Measurements from ENCODE around the gene APPBP2.
"Not testable (repeated sequence)": the region's sequence is repeated elsewhere in the genome, so short reads cannot be mapped to it uniquely, and the experiment has no call there.

The APPBP2 gene

DNA sequence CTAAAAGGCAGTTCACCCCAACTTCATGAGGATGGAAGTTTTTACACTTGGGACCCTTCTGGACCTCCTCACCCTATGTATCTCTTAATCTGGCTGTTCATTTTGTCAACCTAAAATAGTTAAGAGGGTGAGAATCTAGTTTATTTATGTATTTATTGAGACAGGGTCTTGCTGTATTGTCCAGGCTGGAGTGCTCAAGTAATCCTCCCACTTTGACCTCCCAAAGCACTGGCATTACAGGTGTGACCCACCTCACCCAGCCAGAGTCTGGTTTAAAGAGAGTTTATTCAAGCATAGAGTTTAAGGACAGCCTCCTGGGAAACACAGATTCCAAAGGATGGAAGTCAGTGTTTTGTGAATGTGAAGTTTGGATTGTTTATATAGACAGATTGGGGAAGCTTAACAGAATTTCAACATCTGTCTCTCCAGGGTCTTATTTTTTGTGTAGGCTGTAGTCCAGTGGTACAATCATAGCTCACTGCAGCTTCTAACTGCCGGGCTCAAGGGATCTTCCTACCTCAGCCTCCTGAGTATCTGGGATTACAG is 8.0 kb upstream of the APPBP2 start:
- no peak for DNase-seq

DNA sequence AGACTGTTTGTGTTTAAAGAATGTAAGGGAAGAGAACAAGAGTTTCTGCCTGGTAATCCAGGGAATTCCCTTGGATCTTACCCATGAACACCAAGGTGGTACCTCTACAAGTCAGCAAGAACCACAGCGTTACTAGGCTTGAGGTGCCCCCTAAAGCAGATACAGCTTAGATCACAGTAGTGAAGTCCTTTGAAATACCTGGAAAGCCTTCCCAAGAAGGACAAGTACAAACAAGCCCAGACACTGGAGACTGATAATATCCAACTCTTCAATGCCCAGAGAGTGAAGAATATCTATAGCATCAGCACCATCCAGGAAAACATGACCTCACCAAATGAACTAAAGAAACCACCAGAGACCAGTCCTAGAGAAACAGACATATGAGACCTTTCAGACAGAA is 3.8 kb upstream of the APPBP2 start:
- no peak for DNase-seq

DNA sequence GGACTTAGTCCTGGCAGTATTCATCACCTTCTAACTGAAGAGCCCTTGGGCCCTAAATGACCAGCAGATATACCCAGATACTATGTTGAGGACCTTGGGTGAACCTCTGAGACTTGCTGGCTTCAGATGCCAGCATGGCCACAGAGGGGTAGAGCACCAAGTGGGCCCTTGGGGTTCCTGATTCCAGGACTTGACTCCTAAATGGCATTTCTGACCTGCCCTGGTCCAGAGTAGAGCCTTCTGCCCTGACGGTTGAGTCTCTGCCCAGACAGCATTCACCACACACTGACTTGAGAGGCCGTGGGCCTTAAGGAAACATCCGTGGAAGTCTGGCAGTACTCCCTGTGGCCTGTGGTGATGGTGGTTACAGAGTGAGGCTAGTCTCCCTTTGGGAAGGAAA is 2.8 kb upstream of the APPBP2 start:
- no peak for DNase-seq

DNA sequence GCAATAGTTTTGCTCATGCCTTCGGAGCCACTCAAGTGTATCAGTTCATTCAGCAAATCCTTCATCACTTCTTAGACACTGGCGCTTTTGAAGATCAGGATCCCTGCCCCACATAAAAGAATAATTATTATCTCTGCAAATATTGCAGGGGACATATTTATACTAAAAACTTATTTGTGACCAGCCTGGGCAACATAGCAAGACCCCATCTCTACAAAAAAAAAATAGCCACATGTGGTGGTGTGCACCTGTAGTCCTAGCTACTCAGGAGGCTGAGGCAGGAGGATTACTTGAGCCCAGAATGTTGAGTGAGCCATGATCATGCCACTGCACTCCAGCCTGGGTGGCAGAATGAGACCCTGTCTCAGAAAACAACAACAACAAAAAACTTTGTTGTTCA is 1.7 kb upstream of the APPBP2 start:
- no peak for DNase-seq

DNA sequence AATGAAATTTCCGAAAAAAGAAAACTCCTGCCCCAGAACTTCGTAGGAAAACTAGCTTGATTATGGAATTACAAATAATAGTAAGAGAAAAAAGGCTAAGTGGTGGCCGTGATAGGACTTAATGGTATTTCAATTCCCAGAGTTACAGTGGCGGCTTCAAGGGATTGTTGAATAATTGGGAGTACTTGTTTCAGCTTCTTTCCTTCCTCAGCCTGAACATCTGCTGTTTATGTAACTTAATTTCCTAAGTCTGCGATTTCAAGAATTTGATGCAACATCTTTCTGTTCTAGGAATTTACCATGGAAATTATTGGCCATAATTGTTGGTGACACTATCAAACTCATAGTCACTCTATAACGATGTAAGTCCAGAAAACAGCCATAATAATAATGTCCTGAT is 684 bp upstream of the APPBP2 start:
- DNase-seq: no peak

DNA sequence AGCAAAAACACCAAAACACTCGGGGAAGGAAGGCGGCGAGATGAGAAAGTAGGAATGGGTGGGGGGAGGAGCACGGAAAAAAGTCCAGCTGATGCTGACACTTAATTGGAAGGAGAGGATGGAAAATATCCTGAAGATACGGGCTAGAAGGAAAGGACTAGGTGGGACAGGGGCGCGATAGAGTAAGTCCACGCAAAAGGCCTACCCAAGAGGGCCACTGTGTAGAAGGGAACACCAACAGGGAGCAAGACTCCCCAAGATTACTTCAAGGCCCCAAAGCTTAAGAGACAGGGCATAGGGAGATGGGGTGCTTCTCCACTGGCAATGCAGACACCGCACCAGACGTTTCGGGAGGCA is 736 bp downstream of the APPBP2 start:
- no peak for DNase-seq

DNA sequence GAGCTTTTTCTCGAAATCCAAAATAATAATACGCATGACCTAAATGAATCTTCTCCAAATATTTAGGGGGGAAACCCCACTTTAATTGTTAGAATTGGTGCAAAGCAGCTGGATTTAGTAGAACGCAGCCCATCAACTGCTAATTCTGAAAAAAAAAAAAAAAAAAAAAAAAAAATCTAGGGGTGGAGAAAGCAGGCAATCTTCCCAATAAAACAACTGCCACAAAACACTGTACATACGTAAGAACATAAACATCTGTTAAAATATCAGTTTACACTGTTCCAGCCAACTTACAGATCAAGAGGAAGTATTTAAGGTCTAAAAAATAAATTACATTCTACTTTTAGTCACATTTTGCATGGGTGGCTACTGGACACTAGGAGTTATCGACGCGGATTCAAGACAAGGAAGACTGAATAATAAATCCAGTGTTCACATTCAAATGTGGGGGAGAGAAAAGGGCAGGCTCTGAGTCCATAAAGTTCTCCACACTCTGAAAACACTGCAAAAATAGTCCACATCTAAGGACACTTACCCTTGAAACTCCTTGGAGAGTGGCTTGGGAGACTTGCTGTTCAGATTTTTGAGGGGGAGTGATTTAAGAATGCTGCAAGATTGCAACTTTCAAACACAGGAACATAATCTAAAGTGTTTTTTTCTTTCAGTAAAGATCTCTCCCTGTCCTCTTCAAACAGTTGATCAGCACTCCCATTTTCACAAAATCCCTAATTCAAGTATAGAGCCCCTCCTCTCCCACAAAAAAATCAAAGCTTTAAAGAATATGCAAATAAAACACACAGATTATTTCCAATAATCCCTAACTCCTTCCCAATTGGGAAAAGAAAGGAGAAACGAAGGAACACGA is 1.3 kb downstream of the APPBP2 start:
- no peak for DNase-seq

DNA sequence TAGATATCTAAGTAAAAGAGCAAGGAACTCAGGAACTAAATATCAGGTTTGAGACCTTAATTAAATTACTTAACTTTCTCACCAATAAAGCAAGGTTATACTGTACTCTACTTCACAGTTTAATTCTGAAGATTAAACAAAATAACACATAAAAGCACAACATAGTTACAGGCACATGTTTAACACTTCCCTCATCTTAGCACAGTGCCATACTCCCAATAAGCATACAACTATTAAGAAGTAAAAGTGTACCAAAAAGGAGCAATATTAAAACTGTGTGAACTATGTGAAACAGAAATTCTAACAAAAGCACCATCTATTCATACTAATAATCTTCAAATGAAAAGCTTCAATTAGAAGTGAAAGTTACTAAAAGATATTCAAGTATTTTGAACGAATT is 2.2 kb downstream of the APPBP2 start:
- DNase-seq: no peak

DNA sequence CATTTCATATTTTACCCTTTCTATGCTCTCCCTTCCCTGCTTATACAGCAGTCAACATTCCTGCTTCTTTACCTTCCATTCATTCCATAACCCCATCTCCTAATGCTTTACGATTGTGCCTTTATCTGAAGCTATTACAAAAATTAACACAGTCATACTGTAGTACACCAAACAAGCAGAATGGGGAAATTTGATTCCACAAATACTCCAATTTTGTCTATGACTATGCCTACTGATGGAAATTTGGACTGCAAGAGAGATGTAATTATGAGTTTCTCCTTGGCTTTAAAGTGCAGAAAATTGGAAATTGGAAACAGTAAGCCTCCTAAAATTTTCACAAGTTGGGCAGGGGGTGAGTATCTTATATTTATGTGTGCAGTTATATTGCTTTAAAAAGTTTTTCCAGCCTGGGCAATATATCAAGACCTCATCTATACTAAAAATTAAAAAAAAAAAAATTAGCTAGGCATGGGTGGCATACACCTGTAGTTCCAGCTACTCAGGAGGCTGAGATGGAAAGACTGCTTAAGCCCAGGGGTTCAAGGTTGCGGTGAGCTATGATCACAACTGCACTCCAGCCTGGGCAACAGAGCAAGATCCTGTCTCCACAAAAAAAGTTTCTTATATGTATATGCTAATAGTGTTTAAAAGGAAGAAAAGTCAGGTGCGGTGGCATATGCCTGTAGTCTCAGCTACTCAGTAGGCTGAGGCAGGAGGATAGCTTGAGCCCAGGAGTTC is 3.0 kb downstream of the APPBP2 start:
- DNase-seq: no peak

DNA sequence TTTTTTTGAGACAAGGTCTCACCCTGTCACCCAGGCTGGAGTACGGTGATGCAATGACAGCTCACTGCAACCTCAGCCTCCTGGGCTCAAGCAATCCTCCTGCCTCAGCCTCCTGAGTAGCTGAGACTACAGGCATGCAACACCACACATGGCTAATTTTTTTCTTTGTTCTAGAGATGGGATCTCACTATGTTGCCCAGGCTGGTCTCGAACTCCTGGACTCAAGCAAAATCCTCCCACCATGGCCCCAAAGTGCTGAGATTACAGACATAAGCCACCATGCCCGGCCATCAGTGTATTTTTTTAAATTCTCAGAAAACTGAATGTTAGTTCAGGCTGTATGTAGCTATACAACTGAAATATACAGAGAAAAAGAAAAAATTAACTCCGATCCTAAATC is 6.2 kb downstream of the APPBP2 start:
- DNase-seq: no peak

DNA sequence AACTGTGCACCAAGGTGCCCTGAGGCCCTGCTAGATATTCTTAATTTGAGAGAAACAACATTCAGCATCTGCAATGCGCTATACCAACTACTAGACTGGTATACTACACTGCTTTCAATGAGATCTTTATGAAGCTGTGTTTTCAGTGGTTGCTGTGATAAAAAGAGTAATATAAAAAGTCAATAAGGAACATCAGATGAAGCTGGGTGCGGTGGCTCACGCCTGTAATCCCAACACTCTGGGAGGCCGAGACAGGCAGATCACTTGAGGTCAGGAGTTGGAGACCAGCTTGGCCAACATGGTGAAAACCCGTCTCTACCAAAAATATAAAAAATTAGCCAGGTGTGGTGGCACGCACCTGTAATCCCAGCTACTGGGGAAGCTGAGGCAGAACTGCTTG is 10.4 kb downstream of the APPBP2 start:
- DNase-seq: not testable (repeated sequence)

DNA sequence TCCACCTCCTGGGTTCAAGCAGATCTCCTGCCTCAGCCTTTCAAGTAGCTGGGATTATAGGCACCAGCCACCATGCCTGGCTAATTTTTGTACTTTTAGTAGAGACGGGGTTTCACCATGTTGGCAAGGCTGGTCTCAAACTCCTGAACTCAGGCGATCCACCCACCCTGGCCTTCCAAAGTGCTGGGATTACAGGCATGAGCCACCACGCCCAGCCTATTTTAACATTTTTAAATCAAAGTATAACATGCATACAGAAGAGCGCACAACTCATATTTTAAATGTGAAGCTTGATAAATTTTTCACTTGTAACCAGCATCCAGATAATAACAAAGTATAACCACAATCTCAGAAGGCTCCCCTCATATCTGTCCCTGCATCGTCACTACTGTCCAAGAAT is 10.8 kb downstream of the APPBP2 start:
- not testable (repeated sequence) for DNase-seq

DNA sequence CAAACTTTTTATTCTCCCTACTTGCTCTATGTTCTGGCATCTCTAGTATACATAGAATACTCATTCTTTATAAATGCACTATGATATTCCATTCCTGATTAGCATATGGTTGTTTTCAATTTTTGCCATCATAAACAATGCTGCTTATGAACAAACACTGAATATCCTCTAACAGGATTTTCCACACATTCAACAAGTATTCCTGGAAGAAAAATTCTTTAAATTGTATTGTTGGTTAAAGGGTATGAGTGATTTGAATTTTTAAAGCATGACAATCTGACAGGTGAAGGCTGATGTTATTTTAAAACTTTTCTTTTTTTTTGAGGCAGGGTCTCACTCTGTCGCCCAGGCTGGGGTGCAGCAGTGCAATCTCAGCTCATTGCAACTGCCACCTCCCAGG is 11.5 kb downstream of the APPBP2 start:
- DNase-seq: no peak

DNA sequence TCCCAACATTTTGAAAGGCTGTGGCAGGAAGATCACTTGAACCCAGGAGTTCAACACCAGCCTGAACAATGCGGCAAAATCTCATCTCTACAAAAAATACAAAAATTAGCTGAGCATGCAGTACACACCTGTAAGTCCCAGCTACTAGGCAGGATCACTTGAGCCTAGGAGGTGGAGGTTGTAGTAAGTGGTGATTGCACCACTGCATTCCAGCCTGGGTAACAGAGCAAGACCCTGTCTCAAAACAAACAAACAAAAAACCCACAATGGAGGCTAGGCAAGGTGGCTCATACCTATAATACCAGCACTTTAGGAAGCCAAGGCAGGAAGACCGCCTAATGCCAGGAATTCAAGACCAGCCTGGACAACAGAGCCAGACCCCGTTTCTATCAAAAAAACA is 12.0 kb downstream of the APPBP2 start:
- DNase-seq: no peak

DNA sequence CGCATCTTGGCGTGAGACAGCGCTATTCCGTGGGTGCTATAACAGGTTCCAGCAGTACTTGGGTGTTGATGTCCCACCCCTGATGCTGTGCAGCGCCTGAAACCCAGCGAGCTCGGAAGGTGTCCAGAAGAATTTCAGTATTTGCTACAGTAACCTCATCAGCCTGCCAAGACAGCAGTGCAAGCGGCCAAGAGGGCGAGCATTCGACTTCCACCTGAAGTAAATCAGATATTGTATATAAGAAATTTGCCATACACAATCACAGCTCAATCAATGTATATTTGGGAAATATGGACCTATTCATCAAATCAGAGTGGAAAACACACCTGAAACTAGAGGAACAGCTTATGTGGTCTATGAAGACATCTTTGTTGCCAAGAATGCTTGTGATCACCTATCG is 13.0 kb downstream of the APPBP2 start:
- no peak for DNase-seq

DNA sequence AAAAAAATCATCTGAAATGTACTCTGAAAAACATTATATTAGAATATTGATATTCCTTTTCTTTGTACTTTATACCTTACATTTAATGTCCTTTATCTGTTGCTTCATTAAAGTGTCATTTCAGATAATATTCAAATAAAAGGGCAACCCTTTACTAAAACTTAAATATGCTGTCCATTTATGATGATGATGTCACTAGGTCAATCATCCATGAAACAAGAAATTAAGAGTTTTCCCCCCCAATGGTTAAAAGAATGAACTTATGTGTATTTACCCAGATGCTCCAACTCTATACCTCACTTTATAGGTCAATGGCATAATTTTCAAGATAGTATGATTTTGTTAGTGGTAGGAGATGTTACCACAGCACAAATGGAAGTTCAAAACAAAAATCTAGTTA is 15.3 kb downstream of the APPBP2 start:
- no peak for DNase-seq

DNA sequence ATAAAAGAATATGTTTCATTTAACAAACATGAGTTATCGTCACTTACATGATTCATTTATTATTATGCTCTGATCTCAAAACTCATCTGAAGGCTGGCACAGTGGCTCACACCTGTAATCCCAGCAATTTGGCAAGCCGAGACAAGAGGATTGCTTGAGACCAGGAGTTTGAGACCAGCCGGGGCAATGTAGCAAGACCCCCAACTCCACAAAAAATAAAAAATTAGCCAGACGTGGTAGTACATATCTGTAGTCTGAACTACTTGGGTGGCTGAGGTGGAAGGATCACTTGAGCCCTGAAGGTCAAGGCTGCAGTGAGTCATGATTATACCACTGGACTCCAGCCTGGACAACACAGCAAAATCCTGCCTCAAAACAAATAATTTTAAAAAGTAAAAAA is 16.0 kb downstream of the APPBP2 start:
- DNase-seq: no peak

DNA sequence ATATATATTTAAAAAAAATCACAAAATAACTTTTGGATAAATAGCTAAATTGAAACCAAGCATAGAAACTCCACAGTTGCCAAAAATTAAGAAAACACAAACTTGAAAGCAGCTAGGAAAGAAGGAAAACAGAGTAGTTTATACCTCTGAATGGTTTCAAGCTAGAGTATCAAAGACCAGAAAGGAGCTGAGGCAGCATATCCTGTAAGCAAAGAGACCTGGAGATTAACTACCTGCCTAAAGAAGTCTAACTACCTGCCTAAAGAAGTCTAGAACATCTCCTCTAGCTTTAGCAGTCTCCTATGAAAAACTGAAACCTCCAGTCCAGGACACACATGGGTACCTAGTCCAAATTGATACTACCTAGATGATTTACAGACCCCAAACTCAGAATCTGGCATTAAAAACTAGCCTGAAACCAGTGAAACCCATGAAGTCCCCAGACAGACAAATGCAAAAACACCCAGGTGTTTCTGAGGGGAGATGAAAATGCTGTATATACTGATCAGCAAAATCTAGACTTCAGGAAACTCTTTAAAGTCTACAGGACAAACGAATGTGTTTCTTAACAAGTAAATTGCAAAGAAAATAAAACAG is 17.6 kb downstream of the APPBP2 start:
- DNase-seq: no peak

DNA sequence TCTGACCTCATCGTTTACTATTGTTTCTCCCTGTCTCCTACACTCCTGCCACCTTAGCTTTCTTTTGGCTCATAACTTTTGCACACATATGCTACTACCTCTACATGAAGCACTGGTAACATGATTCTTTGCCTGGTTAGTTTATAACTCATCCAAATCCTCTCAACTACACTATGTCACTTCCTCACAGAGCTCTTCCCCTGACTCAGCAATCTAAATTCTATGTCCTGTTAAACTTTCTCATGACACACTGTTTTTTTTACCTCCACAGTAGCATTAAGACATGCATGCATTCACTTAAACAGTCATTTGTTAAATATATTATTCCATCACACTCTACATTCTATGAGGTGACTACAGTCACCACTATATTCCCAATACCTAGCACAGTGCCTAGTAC is 19.7 kb downstream of the APPBP2 start:
- DNase-seq: no peak

DNA sequence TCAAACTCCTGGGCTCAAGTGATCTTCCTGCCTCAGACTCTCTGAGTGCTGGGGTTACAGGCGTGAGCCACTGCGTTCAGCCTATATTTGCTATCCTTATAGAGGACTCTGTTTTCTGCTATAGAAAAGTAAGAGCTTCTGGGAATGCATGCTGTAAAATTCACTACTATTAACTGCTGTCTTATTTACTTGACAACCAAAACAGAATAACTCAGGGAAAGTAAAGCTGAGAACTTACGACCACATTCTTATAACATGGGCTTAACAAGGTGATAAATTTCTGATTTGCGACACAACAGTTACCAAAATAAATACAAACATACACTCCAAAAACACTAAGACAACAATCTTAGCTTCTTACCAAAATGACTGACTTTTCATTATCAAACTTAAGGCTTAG is 23.9 kb downstream of the APPBP2 start:
- DNase-seq: no peak

DNA sequence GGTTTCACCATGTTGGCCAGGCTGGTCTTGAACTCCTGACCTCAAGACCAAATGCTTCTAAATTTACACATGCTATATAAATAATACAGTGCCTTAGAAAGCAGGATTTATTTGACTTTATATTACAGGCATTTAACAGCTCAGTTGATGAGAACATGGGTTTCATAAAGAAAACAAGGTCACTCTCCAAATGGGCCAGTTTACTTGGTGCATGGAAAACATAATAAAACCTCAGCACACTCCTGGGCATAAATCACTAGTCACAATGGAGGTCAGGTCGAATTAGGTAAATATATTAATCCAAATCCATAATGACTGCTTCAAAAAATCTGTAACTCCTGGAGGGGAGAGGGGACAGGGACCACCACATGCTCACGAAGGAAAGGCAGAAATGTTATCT is 24.5 kb downstream of the APPBP2 start:
- no peak for DNase-seq

DNA sequence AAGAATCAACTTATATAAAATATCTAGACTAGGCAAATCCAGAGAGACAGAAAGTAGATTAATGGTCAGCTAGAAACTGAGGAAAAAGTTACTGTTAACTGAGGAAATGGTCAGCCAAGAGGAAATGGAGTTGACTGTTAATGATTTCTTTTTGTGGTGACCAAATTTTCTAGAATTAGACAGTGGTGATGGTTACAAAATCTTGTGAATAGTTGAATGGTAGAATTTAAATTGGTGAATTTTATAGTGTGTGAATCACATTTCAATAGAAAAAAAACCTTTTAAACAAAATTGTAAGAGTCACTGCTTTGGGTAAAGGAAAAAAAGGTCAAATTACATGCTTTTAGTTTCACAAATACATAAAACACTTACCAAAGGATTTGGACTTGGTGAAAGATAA is 30.0 kb downstream of the APPBP2 start:
- DNase-seq: no peak

DNA sequence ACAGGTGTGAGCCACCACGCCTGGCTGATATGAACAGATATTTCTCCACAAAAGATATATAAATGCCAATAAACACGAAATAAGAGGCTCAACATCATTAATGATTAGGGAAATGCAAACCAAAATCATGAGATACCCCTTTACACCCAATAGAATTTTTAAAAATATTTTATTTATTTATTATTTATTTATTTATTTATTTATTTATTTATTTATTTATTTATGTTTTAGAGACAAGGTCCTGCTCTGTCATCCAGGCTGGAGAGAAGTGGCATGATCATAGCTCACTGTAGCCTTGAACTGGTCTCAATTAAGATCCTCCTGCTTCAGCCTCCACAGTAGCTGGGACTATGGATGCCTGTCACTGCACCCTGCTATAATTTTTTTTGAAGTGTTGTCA is 30.8 kb downstream of the APPBP2 start:
- DNase-seq: no peak

DNA sequence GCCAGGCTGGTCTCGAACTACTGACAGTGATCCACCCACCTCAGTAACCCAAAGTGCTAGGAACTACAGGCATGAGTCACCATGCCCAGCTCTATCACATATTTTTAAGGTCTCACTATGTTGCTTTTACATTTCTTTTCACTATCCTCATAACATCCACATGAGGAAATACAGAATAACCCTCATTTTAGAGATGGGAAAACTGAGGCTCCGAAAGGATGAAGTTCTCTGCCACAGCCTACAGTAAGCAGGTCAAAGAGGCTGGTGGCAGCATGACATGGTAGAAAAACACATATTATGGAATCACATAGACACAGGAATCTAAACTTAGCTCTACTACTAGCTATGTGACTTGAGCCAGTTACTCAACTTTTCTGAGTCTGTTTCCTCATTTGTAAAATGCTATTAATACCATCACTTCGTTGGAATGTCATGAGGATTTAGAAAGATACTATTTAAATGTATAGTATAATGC is 32.2 kb downstream of the APPBP2 start:
- DNase-seq: no peak

Measured in T-helper 9 cell (primary cell).